Adrenal gland (tissue), 12 donors: ENCODE results near the gene ARF1. TPM values are rescaled to one million over a fixed set of nuclear protein-coding genes. Genes with fewer than 3 reads are reported as not detected.

Experiments used
- DNase-seq, 7 donors: peaks; one replicate each; pipeline ENCODE4 v3.0.0-alpha.2; 2019 to 2020
- H3K27ac ChIP-seq, 5 donors: fragments of 200-600 bp; sonication (generic) in 4 of 5; 1 replicate in 3 of 5; 2 replicates in 2 of 5; pipeline versions ENCODE4 v1.5.1 to v1.8.0; 2016 to 2020; ENCODE audit warnings: mild to moderate bottlenecking in 1 of 5
- H3K27me3 ChIP-seq: fragments of 200-600 bp; 2 replicates; pipeline ENCODE4 v1.8.0; 2021
- H3K36me3 ChIP-seq, 2 donors: fragments of 200-600 bp; replicated peaks in 1 of 2; 1 replicate in 1 of 2; 2 replicates in 1 of 2; pipeline versions ENCODE4 v1.5.1 to v1.8.0; 2018 to 2022
- H3K4me1 ChIP-seq, 2 donors: fragments of 200-600 bp; replicated peaks in 1 of 2; 1 replicate in 1 of 2; 2 replicates in 1 of 2; pipeline versions ENCODE4 v1.5.1 to v1.8.0; 2018 to 2021
- H3K4me3 ChIP-seq, 4 donors: fragments of 200-600 bp; sonication (generic) in 3 of 4; one replicate each; pipeline ENCODE4 v1.5.1; 2016 to 2018
- H3K9me3 ChIP-seq, 3 donors: fragments of 200-600 bp; sonication (generic) in 1 of 3; replicated peaks in 1 of 3; 1 replicate in 2 of 3; 2 replicates in 1 of 3; pipeline versions ENCODE4 v1.5.1 to v1.8.0; 2016 to 2021
- POLR2A ChIP-seq, 2 donors: fragments of 450-650 bp; IDR thresholded peaks; one replicate each; pipeline ENCODE4 v1.6.1; 2017; ENCODE audit warnings: antibody characterized with exemption in 2 of 2, mild to moderate bottlenecking in 2 of 2, moderate library complexity in 1 of 2
- WGBS, 4 donors: extraction: QIAGEN DNeasy Blood & Tissue Kit in 2 of 4; methylation state at CpG; one replicate each; pipeline versions ENCODE4 v1.1.5 to v1.1.7; 2013 to 2017; 5-methylcytosine and 5-hydroxymethylcytosine counted together
- intact Hi-C, 2 donors: fragments of 100-400 bp; cut with DNase I; formaldehyde crosslinking; loops; one replicate each; pipeline versions ENCODE4 v1.14.1 to v1.15.0; 2022 to 2023
- polyA plus RNA-seq, 3 donors: library from polyadenylated mRNA; stranded (reverse); fragments of 200-250 nt in 2 of 3; fragments of 350-450 nt in 1 of 3; fragmentation: Illumina TruSeq in 1 of 3; extraction: RNeasy Lipid Tissue Mini Kit (QIAGEN cat#74804) in 1 of 3; gene quantifications; one replicate each; pipeline ENCODE4 v1.2.3, GENCODE V29; 2013 to 2014
- total RNA-seq, 9 donors: library from RNA; depleted of rRNA in 4 of 9; stranded (reverse); fragments of >200 nt in 4 of 9; fragments of 120-200 nt in 1 of 9; fragmentation: NEBNext Ultra II Directional in 1 of 9; extraction: Animal tissue kit (Norgen Biotek cat#: 25700) in 1 of 9; gene quantifications; one replicate each; pipeline versions ENCODE4 v1.1.0 to v1.2.4, GENCODE V29; 2013 to 2023
- TF ChIP-seq, protein P1 (sequence below), 6 experiments: fragments of 450-650 bp in 4 of 6; fragments of 200-600 bp in 2 of 6; sonication (generic) in 1 of 6; IDR thresholded peaks; 1 replicate in 5 of 6; 2 replicates in 1 of 6; pipeline versions ENCODE4 v1.5.1 to v1.8.0; 2016 to 2021; ENCODE audit warnings: antibody characterized with exemption in 6 of 6, mild to moderate bottlenecking in 2 of 6, moderate library complexity in 1 of 6
- donor health status: healthy with polysubstance abuse.
- donor health status: Bipolar disorder and iron deficiency.
- donor health status: DM: yes; HTN: yes; CAD: no.
- donor health status: DM: no; HTN: no; CAD: no.
- donor health status: DM: no; HTN: no; CAD: no.
- donor health status: DM: yes; HTN: yes; CAD: no.

ARF1 gene
- total and polyA plus RNA-seq, 12 donors: 200 to 611 (median 381) TPM

DNA sequence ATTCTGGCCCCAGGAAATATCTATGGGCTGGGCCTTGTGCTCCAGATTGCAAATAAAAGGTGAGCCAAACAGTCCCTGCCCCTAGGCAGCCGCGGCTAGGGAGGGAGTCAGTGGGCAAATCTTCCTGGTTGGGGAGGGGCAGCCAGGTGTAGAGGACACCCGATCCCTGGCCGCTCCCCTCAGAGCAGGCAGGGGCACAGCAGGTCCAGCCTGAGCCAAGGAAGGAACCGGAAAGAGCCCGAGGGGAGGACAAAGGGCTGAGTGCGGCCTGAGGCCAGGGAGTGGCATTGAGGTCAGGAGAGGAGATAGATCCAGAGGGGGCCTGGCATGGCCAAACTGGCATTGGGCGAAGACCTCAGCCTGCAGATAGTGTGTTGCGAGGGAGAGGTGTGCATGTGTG, 36.6 kb upstream of the ARF1 start:
- Histone ChIP-seq H3K36me3 (no peaks in the 10 kb centered on the region), H3K4me3 (no peak overlapping the region), H3K27ac (no peak overlapping the region), H3K9me3 (no peaks in the 10 kb centered on the region), H3K4me1 (no peaks in the 10 kb centered on the region), H3K27me3 (no peaks in the 10 kb centered on the region)
- peak in 1 of 7 donors; percentile 33 for DNase-seq
- intact Hi-C loops: no loop called here
- WGBS, 4 donors: 85 to 94% (median 91%) methylated on average over 7 to 9 of the region's 9 CpGs
- TF ChIP-seq, protein P1, sequence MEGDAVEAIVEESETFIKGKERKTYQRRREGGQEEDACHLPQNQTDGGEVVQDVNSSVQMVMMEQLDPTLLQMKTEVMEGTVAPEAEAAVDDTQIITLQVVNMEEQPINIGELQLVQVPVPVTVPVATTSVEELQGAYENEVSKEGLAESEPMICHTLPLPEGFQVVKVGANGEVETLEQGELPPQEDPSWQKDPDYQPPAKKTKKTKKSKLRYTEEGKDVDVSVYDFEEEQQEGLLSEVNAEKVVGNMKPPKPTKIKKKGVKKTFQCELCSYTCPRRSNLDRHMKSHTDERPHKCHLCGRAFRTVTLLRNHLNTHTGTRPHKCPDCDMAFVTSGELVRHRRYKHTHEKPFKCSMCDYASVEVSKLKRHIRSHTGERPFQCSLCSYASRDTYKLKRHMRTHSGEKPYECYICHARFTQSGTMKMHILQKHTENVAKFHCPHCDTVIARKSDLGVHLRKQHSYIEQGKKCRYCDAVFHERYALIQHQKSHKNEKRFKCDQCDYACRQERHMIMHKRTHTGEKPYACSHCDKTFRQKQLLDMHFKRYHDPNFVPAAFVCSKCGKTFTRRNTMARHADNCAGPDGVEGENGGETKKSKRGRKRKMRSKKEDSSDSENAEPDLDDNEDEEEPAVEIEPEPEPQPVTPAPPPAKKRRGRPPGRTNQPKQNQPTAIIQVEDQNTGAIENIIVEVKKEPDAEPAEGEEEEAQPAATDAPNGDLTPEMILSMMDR (IDR thresholded peaks at IDR 0.05): no peak
- no peak for TF ChIP-seq POLR2A (IDR thresholded peaks at IDR 0.05)

DNA sequence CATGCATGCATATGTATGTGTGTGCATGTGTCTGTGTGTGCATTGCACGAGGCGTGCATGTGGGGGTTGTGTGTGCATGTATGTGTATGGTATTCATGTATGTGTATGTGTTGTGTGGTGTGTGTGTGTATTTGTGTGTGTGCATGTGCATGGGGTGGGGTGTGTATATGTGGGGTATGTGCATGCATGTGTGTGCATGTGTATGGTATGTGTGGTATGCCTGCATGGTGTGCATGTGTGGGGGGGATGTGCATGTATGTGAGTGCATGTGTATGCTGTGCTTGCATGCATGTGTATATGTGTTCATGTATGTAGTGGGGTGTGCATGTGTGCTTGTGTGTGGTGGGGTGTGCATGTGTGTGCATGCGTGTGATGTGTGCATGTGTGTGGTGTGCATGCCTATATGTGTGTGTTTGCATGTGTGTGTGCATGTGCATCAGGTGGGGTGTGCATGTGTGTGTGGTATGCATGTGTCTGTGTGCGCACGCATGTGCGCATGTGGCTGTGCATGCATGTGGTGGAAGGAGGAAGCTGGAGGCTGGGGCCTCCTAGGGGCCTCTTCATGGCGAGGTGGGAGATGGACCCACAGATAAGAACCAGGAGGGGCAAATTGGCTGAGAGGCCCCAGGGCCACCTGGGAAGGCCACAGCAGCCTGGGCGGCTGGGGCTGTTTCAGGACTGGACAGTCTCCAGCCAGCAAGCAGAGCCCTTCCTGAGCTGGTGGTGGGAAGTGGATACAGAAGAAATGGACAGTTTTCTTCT, 35.9 kb upstream of the ARF1 start:
- H3K36me3 ChIP-seq: no peaks in the 10 kb centered on the region
- 84 to 97% (median 91%) methylated on average over 7 to 8 of the region's 8 CpGs for WGBS, 4 donors
- intact Hi-C loops: no loop called here
- TF ChIP-seq, protein P1 (IDR thresholded peaks at IDR 0.05): no peak
- no peak for TF ChIP-seq POLR2A (IDR thresholded peaks at IDR 0.05)
- H3K4me3 ChIP-seq: no peak overlapping the region
- no peak overlapping the region for H3K27ac ChIP-seq
- DNase-seq: peak in 1 of 7 donors; percentile 18
- no peaks in the 10 kb centered on the region for H3K27me3 ChIP-seq
- H3K9me3 ChIP-seq: no peaks in the 10 kb centered on the region
- no peaks in the 10 kb centered on the region for H3K4me1 ChIP-seq

DNA sequence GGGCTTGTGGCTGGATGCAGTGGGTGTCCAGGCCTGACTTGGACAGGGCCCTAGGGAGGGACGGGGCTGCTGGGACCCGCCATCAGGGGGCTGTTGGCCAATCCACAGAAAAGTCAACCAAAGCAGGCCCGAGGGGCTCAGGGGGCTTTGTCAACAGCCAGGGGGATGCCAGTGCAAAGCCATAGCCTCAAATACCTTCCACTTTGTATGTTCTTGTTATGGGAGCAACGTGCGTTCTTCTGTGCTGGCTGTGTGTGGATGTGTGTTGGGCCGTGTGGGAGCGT, 35.4 kb upstream of the ARF1 start:
- intact Hi-C loops: no loop called here
- H3K4me3 ChIP-seq: no peak overlapping the region
- H3K27me3 ChIP-seq: no peaks in the 10 kb centered on the region
- peak in 1 of 7 donors; percentile 24 for DNase-seq
- no peak overlapping the region for H3K27ac ChIP-seq
- no peaks in the 10 kb centered on the region for H3K36me3 ChIP-seq
- no peaks in the 10 kb centered on the region for H3K9me3 ChIP-seq
- WGBS, 4 donors: 80 to 85% (median 82%) methylated on average over 1 to 7 of the region's 7 CpGs
- no peak for TF ChIP-seq POLR2A (IDR thresholded peaks at IDR 0.05)
- TF ChIP-seq, protein P1 (IDR thresholded peaks at IDR 0.05): no peak
- no peaks in the 10 kb centered on the region for H3K4me1 ChIP-seq

DNA sequence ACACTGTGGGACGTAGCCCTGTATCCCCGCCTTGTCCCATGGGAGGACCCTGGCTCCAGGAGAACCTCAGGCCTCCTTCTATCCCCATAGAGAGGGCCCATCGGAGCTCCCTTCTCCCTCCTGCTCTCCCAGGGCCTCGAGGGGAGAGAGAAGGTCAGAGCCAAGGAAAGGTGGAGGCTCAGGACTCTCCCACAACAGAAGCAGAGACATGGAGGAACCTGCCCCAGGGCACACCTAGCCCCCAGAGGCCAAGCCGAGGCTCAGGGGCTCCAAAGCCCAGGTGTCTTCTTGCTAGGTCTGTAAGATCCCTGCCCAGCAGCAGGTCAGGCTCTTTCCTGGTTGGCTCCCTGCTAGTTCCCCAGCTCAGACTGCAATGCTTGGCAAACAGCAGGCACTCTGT, 34.4 kb upstream of the ARF1 start:
- Histone ChIP-seq H3K27me3 (no peaks in the 10 kb centered on the region), H3K9me3 (no peaks in the 10 kb centered on the region), H3K4me3 (no peak overlapping the region), H3K36me3 (no peaks in the 10 kb centered on the region), H3K27ac (no peak overlapping the region), H3K4me1 (no peaks in the 10 kb centered on the region)
- intact Hi-C loops: no loop called here
- DNase-seq: peak in 1 of 7 donors; percentile 29
- TF ChIP-seq, protein P1 (IDR thresholded peaks at IDR 0.05): no peak
- no peak for TF ChIP-seq POLR2A (IDR thresholded peaks at IDR 0.05)
- WGBS, 4 donors: 71 to 86% (median 80%) methylated on average over 1 to 5 of the region's 5 CpGs
